ENCODE data around the gene NTNG1.

Gene NTNG1

GRCh38 chr1:107459204-107459904 lies 318.5 kb downstream of the NTNG1 start:
- no peak for TF ChIP-seq CTCF (IDR thresholded peaks at IDR 0.05; ENCODE audit: extremely low read depth, missing control alignments)

GRCh38 chr1:107460035-107460434 lies 319.2 kb downstream of the NTNG1 start:
- no peak for DNase-seq (ENCODE audit: low spot score)
- TF ChIP-seq CTCF (IDR thresholded peaks at IDR 0.05; ENCODE audit: extremely low read depth, missing control alignments) = no peak

More at GRCh38 chr1:107459204-107459904, 318.5 kb downstream of the NTNG1 start:
- DNase-seq (ENCODE audit: low spot score) = no peak

- no peak for TF ChIP-seq CTCF (IDR thresholded peaks at IDR 0.05; ENCODE audit: extremely low read depth, missing control alignments)
- no peak for DNase-seq (ENCODE audit: low spot score)
Measured at GRCh38 chr1:107464827-107465226, 324.0 kb downstream of the NTNG1 start.

- no peak for DNase-seq (ENCODE audit: low spot score)
- no peak for TF ChIP-seq CTCF (IDR thresholded peaks at IDR 0.05; ENCODE audit: extremely low read depth, missing control alignments)
Measured at GRCh38 chr1:107467286-107467685, 326.4 kb downstream of the NTNG1 start.

GRCh38 chr1:107467811-107468210 lies 327.0 kb downstream of the NTNG1 start:
- TF ChIP-seq CTCF (IDR thresholded peaks at IDR 0.05; ENCODE audit: extremely low read depth, missing control alignments) = no peak
- no peak for DNase-seq (ENCODE audit: low spot score)

GRCh38 chr1:107473065-107473464 lies 332.2 kb downstream of the NTNG1 start:
- no peak for TF ChIP-seq CTCF (IDR thresholded peaks at IDR 0.05; ENCODE audit: extremely low read depth, missing control alignments)
- no peak for DNase-seq (ENCODE audit: low spot score)

- DNase-seq (ENCODE audit: low spot score) = peak; percentile 36
- no peak for TF ChIP-seq CTCF (IDR thresholded peaks at IDR 0.05; ENCODE audit: extremely low read depth, missing control alignments)
Measured at GRCh38 chr1:107474877-107475612, 334.2 kb downstream of the NTNG1 start.

Measured in GM20000 (cell line).